ENCODE measurements around the gene RNU1-1.

DNA sequence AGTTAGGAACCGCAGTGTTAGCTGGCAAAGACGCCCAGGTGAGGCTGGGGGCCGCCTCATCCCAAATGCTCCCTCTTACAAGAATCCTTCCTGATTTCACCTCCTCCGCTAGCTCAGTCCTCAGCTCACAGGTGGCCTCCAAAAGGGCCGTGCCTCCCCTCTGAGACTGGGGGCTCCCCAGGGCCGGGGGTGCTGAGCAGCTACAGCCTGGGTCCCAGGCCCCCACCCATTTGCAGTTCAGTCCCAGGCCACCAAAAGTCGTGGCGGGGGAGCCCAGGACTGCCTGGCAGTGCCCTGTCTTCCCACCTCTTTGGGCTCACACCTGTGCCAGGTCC is 29.6 kb downstream of the RNU1-1 start:
- TF ChIP-seq, protein P1, sequence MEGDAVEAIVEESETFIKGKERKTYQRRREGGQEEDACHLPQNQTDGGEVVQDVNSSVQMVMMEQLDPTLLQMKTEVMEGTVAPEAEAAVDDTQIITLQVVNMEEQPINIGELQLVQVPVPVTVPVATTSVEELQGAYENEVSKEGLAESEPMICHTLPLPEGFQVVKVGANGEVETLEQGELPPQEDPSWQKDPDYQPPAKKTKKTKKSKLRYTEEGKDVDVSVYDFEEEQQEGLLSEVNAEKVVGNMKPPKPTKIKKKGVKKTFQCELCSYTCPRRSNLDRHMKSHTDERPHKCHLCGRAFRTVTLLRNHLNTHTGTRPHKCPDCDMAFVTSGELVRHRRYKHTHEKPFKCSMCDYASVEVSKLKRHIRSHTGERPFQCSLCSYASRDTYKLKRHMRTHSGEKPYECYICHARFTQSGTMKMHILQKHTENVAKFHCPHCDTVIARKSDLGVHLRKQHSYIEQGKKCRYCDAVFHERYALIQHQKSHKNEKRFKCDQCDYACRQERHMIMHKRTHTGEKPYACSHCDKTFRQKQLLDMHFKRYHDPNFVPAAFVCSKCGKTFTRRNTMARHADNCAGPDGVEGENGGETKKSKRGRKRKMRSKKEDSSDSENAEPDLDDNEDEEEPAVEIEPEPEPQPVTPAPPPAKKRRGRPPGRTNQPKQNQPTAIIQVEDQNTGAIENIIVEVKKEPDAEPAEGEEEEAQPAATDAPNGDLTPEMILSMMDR (IDR thresholded peaks at IDR 0.05), result no peak
- no peak for TF ChIP-seq POLR2A (IDR thresholded peaks at IDR 0.05)
- TF ChIP-seq POLR2AphosphoS5 (IDR thresholded peaks at IDR 0.05), result no peak
- TF ChIP-seq EP300 (IDR thresholded peaks at IDR 0.05), result no peak

All from stomach (tissue), 4 donors.